ENCODE results near the gene S100A5. TPM values are rescaled to one million over a fixed set of nuclear protein-coding genes. Genes with fewer than 3 reads are reported as not detected.

Gene S100A5
- total RNA-seq, 4 donors from 2014 or later = not detected

- peak; percentile 66 to 88 (median 70) for TF ChIP-seq CTCF (IDR thresholded peaks at IDR 0.05)
- no peak for TF ChIP-seq POLR2A (IDR thresholded peaks at IDR 0.05)
- 22 to 48% methylated on average over 4 of the region's 4 CpGs for WGBS, 2 donors
- intact Hi-C loops (cut with DNase I) = loop anchor here (10.0 kb wide), 1 partner anchor 55 kb away; the partner anchor contains the start of gene S100A2
- Histone ChIP-seq H3K4me3 (no peak overlapping the region), H3K27me3 (no peaks in the 10 kb centered on the region), H3K9me3 (no peaks in the 10 kb centered on the region), H3K4me1 (peaks cover 19 to 52% (median 23%) of the 10 kb centered on the region in 3 donors), H3K27ac (no peak overlapping the region), H3K36me3 (no peaks in the 10 kb centered on the region)
- DNase-seq = no peak
Observed at GRCh38 chr1:153509729-153510354, 30.9 kb downstream of the S100A5 start.

GRCh38 chr1:153509036-153509435 is 31.7 kb downstream of the S100A5 start:
- intact Hi-C loops (cut with DNase I) = no loop called here
- Histone ChIP-seq H3K27me3 (no peaks in the 10 kb centered on the region), H3K4me1 (peaks cover 15 to 44% (median 20%) of the 10 kb centered on the region in 3 donors), H3K36me3 (no peaks in the 10 kb centered on the region), H3K4me3 (no peak overlapping the region), H3K9me3 (no peaks in the 10 kb centered on the region), H3K27ac (no peak overlapping the region)
- TF ChIP-seq CTCF (IDR thresholded peaks at IDR 0.05) (no peak), POLR2A (IDR thresholded peaks at IDR 0.05) (no peak)
- WGBS, 2 donors = 57 to 74% methylated on average over 3 of the region's 3 CpGs
- no peak for DNase-seq

- TF ChIP-seq CTCF (IDR thresholded peaks at IDR 0.05) (no peak), POLR2A (IDR thresholded peaks at IDR 0.05) (no peak)
- H3K36me3 ChIP-seq = no peaks in the 10 kb centered on the region
- no peak for DNase-seq
- H3K4me3 ChIP-seq = no peak overlapping the region
- intact Hi-C loops (cut with DNase I) = no loop called here
- H3K9me3 ChIP-seq = no peaks in the 10 kb centered on the region
- H3K27ac ChIP-seq = peak overlapping the region in 3 of 4 donors; percentile 61 to 78 (median 68)
- peaks cover 15 to 41% (median 20%) of the 10 kb centered on the region in 3 donors for H3K4me1 ChIP-seq
- H3K27me3 ChIP-seq = no peaks in the 10 kb centered on the region
- WGBS, 2 donors = 76 to 93% methylated on average over 5 of the region's 11 CpGs
Observed at GRCh38 chr1:153507926-153508583, 32.7 kb downstream of the S100A5 start.

- Histone ChIP-seq H3K4me3 (no peak overlapping the region), H3K36me3 (no peaks in the 10 kb centered on the region), H3K27ac (peak overlapping the region; percentile 61 to 88 (median 73)), H3K27me3 (no peaks in the 10 kb centered on the region), H3K4me1 (peaks cover 15 to 37% (median 20%) of the 10 kb centered on the region in 3 donors), H3K9me3 (no peaks in the 10 kb centered on the region)
- WGBS, 2 donors = 33 to 34% methylated on average over 6 to 7 of the region's 7 CpGs
- TF ChIP-seq CTCF (IDR thresholded peaks at IDR 0.05) = no peak
- no peak for TF ChIP-seq POLR2A (IDR thresholded peaks at IDR 0.05)
- no peak for DNase-seq
- intact Hi-C loops (cut with DNase I) = no loop called here
Observed at GRCh38 chr1:153506831-153507413, 33.8 kb downstream of the S100A5 start.

- TF ChIP-seq POLR2A (IDR thresholded peaks at IDR 0.05) (no peak), CTCF (IDR thresholded peaks at IDR 0.05) (no peak)
- Histone ChIP-seq H3K4me3 (no peak overlapping the region), H3K4me1 (peaks cover 15 to 36% (median 20%) of the 10 kb centered on the region in 3 donors), H3K9me3 (no peaks in the 10 kb centered on the region), H3K27ac (peak overlapping the region in 3 of 4 donors; percentile 68 to 88 (median 78)), H3K36me3 (no peaks in the 10 kb centered on the region), H3K27me3 (no peaks in the 10 kb centered on the region)
- 65 to 80% methylated on average over 3 of the region's 5 CpGs for whole genome bisulfite sequencing, 2 donors
- DNase-seq = no peak
- intact Hi-C loops (cut with DNase I) = no loop called here
Observed at GRCh38 chr1:153506386-153506785, 34.3 kb downstream of the S100A5 start.

Measured in esophagus squamous epithelium (tissue), 5 donors.